ENCODE data around the gene AAMP.
"Not testable (repeated sequence)": the region's sequence is repeated elsewhere in the genome, so short reads cannot be mapped to it uniquely, and the experiment has no call there.

AAMP gene

DNA sequence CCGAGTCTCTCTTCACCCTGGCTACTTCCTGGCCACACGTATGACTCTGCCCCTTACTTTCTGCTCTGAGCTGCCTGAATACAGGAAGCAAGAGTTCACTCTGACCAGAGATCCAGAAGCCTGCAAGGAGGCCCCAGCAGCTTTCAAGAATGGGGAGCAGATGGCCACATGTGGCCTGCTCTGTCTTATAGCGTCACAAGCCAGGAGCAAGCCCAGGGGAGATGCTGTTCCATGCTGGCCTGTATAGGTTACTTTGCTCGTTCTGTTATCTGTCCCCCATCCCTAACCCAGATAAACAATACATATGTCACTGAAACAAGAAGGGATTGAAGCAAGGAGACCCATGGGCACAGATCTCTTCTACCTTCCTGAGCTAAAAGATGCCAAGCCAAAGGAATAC is 4.6 kb upstream of the AAMP start:
- peaks cover 27% of the 10 kb centered on the region for H3K79me2 ChIP-seq (ENCODE audit: insufficient read depth, low read length)
- H3K9ac ChIP-seq (ENCODE audit: low read depth, low read length): no peak overlapping the region
- no peaks in the 10 kb centered on the region for H3K9me3 ChIP-seq (ENCODE audit: insufficient read depth, low read length, severe bottlenecking)
- no peak overlapping the region for H2AFZ ChIP-seq (ENCODE audit: low read depth, low read length)
- H3K4me1 ChIP-seq (ENCODE audit: insufficient read depth, low read length): peaks cover 23% of the 10 kb centered on the region
- peaks cover 59% of the 10 kb centered on the region for H3K36me3 ChIP-seq (ENCODE audit: insufficient read depth, low read length)
- H3K4me2 ChIP-seq (ENCODE audit: insufficient read depth, low read length): no peak overlapping the region
- no peak overlapping the region for H3K4me3 ChIP-seq (ENCODE audit: low read depth in 1 of 2, low read length in 2 of 2)
- H4K20me1 ChIP-seq (ENCODE audit: insufficient read depth, low read length): peaks cover 3% of the 10 kb centered on the region; the same call in 1 of the 2 replicates
- DNase-seq: no peak
- no peak for ATAC-seq (ENCODE audit: insufficient read depth, low read depth)
- H3K27me3 ChIP-seq (ENCODE audit: insufficient read depth, low read length, poor library complexity): no peaks in the 10 kb centered on the region
- no peak overlapping the region for H3K27ac ChIP-seq (ENCODE audit: low read length)
- TF ChIP-seq, protein P1, sequence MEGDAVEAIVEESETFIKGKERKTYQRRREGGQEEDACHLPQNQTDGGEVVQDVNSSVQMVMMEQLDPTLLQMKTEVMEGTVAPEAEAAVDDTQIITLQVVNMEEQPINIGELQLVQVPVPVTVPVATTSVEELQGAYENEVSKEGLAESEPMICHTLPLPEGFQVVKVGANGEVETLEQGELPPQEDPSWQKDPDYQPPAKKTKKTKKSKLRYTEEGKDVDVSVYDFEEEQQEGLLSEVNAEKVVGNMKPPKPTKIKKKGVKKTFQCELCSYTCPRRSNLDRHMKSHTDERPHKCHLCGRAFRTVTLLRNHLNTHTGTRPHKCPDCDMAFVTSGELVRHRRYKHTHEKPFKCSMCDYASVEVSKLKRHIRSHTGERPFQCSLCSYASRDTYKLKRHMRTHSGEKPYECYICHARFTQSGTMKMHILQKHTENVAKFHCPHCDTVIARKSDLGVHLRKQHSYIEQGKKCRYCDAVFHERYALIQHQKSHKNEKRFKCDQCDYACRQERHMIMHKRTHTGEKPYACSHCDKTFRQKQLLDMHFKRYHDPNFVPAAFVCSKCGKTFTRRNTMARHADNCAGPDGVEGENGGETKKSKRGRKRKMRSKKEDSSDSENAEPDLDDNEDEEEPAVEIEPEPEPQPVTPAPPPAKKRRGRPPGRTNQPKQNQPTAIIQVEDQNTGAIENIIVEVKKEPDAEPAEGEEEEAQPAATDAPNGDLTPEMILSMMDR (IDR thresholded peaks at IDR 0.05; ENCODE audit: borderline replicate concordance, extremely low read depth, low read length, poor library complexity, severe bottlenecking): no peak
- no peak for TF ChIP-seq EZH2 (IDR thresholded peaks at IDR 0.05; ENCODE audit: borderline replicate concordance, low read depth, low read length, severe bottlenecking)

DNA sequence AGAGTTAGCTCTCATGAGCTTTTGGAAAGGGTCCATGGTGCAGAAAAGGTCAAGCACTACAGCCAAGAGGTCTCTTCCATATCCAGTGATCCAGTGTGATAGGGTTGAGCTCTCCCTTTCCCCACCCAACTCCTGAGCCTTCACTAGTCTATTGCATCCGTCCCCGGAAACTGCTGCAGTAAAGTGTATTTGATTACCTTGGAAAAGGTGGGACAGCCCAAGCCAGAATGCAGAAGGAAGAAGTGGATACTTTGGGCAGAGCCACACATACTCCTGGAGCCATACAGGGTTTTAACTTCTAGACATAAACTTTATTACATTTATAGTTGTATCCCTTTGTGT is 3.9 kb upstream of the AAMP start:
- Histone ChIP-seq H4K20me1 (ENCODE audit: insufficient read depth, low read length) (peaks cover 9% of the 10 kb centered on the region; the same call in 1 of the 2 replicates), H3K27ac (ENCODE audit: low read length) (no peak overlapping the region), H3K27me3 (ENCODE audit: insufficient read depth, low read length, poor library complexity) (no peaks in the 10 kb centered on the region), H3K4me2 (ENCODE audit: insufficient read depth, low read length) (no peak overlapping the region), H3K9ac (ENCODE audit: low read depth, low read length) (no peak overlapping the region), H3K9me3 (ENCODE audit: insufficient read depth, low read length, severe bottlenecking) (no peaks in the 10 kb centered on the region), H2AFZ (ENCODE audit: low read depth, low read length) (no peak overlapping the region), H3K36me3 (ENCODE audit: insufficient read depth, low read length) (peaks cover 59% of the 10 kb centered on the region), H3K79me2 (ENCODE audit: insufficient read depth, low read length) (peaks cover 34% of the 10 kb centered on the region), H3K4me3 (ENCODE audit: low read depth in 1 of 2, low read length in 2 of 2) (no peak overlapping the region), H3K4me1 (ENCODE audit: insufficient read depth, low read length) (peaks cover 29% of the 10 kb centered on the region)
- TF ChIP-seq EZH2 (IDR thresholded peaks at IDR 0.05; ENCODE audit: borderline replicate concordance, low read depth, low read length, severe bottlenecking): no peak
- TF ChIP-seq, protein P1 (IDR thresholded peaks at IDR 0.05; ENCODE audit: borderline replicate concordance, extremely low read depth, low read length, poor library complexity, severe bottlenecking): no peak
- ATAC-seq (ENCODE audit: insufficient read depth, low read depth) (no peak), DNase-seq (no peak)

DNA sequence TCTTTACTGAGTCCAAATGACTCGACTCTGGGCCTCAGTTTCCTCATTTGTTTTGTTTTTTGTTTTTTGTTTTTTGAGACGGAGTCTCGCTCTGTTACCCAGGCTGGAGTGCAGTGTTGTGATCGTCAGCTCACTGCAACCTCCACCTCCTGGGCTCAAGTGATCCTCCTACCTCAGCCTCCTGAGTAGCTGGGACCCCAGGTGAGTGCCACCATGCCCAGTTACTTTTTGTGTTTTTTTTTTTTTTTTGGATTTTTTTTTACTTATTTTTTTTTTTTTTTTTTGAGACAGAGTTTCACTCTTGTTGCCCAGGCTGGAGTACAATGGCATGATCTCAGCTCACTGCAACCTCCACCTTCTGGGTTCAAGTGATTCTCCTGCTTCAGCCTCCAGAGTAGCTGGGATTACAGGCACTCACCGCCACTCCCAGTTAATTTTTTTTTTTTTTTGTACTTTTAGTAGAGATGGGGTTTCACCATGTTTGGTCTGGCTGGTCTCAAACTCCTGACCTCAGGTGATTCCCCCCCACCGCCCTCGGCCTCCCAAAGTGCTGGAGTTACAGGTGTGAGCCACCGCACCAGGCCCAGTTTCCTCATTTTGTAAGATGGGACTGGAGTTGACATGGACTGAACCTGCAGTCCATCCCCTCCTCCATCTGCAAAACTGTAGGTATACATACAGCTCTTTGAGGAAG is 3.4 kb upstream of the AAMP start:
- H3K27ac ChIP-seq (ENCODE audit: low read length); H3K4me3 ChIP-seq (ENCODE audit: low read depth in 1 of 2, low read length in 2 of 2); DNase-seq; H4K20me1 ChIP-seq (ENCODE audit: insufficient read depth, low read length); H3K4me2 ChIP-seq (ENCODE audit: insufficient read depth, low read length); H3K9me3 ChIP-seq (ENCODE audit: insufficient read depth, low read length, severe bottlenecking); H3K9ac ChIP-seq (ENCODE audit: low read depth, low read length); H3K27me3 ChIP-seq (ENCODE audit: insufficient read depth, low read length, poor library complexity); ATAC-seq (ENCODE audit: insufficient read depth, low read depth); H2AFZ ChIP-seq (ENCODE audit: low read depth, low read length): not testable (repeated sequence)
- Histone ChIP-seq H3K36me3 (ENCODE audit: insufficient read depth, low read length) (peaks cover 57% of the 10 kb centered on the region), H3K79me2 (ENCODE audit: insufficient read depth, low read length) (peaks cover 36% of the 10 kb centered on the region), H3K4me1 (ENCODE audit: insufficient read depth, low read length) (peaks cover 32% of the 10 kb centered on the region)

DNA sequence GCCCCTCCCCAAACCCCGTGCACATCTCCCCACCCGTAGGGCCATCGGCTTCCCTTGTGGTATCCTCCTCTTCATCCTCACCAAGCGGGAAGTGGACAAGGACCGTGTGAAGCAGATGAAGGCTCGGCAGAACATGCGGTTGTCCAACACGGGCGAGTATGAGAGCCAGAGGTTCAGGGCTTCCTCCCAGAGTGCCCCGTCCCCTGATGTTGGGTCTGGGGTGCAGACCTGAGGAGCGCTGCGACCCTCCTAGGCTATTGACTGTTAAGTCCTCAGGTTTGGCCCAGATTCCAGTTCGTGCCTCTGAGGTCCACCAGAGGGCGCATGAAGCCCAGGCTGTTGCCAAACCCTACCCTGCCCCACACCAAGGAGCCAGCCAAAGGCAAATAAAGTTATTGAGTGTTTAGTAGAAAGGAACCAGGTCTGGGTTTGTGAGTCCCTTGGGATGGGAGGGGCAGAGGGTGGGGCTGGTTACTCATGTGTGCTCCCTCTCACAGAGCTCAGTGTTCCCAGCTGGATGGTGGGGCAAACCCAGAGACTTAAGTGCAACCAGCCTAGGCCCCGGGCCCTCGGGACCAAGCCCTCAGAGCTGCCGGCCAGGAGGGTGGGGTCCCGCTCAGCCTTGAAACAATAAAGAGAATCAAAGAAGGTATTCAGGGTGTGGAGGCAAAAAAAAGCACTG is 2.7 kb upstream of the AAMP start:
- Histone ChIP-seq H3K36me3 (ENCODE audit: insufficient read depth, low read length) (peaks cover 57% of the 10 kb centered on the region), H4K20me1 (ENCODE audit: insufficient read depth, low read length) (peaks cover 10% of the 10 kb centered on the region; the same call in 1 of the 2 replicates), H3K9me3 (ENCODE audit: insufficient read depth, low read length, severe bottlenecking) (no peaks in the 10 kb centered on the region), H3K27ac (ENCODE audit: low read length) (no peak overlapping the region), H3K79me2 (ENCODE audit: insufficient read depth, low read length) (peaks cover 39% of the 10 kb centered on the region), H3K4me1 (ENCODE audit: insufficient read depth, low read length) (peaks cover 33% of the 10 kb centered on the region), H3K4me2 (ENCODE audit: insufficient read depth, low read length) (peak overlapping the region; percentile 37), H3K9ac (ENCODE audit: low read depth, low read length) (no peak overlapping the region), H3K27me3 (ENCODE audit: insufficient read depth, low read length, poor library complexity) (no peaks in the 10 kb centered on the region), H3K4me3 (ENCODE audit: low read depth in 1 of 2, low read length in 2 of 2) (no peak overlapping the region), H2AFZ (ENCODE audit: low read depth, low read length) (no peak overlapping the region)
- ATAC-seq (ENCODE audit: insufficient read depth, low read depth) (peak; percentile 36), DNase-seq (peak; percentile 81)
- TF ChIP-seq, protein P1 (IDR thresholded peaks at IDR 0.05; ENCODE audit: borderline replicate concordance, extremely low read depth, low read length, poor library complexity, severe bottlenecking): peak; percentile 93
- TF ChIP-seq EZH2 (IDR thresholded peaks at IDR 0.05; ENCODE audit: borderline replicate concordance, low read depth, low read length, severe bottlenecking): no peak

All from DND-41 (cell line).